Nephron (organoid): ENCODE results near the gene SLC8A3.

Experiments
- H3K27ac Mint-ChIP-seq, 3 experiments: 2 replicates each; pipeline ENCODE4 v1.8.0; 2020; ENCODE audit warnings: mixed read lengths in 3 of 3, mild to moderate bottlenecking in 2 of 3, moderate library complexity in 1 of 3
- H3K27me3 Mint-ChIP-seq: 2 replicates; pipeline ENCODE4 v1.8.0; 2021; ENCODE audit warnings: low read depth, mild to moderate bottlenecking, moderate library complexity, mixed read lengths
- H3K36me3 Mint-ChIP-seq: 2 replicates; pipeline ENCODE4 v1.8.0; 2020; ENCODE audit warnings: low read depth, mixed read lengths
- H3K4me1 Mint-ChIP-seq: 2 replicates; pipeline ENCODE4 v1.8.0; 2020; ENCODE audit warnings: mixed read lengths
- H3K4me3 Mint-ChIP-seq, 3 experiments: 2 replicates each; pipeline ENCODE4 v1.8.0; 2020; ENCODE audit warnings: mild to moderate bottlenecking in 3 of 3, mixed read lengths in 3 of 3, moderate library complexity in 2 of 3
- H3K9me3 Mint-ChIP-seq: 2 replicates; pipeline ENCODE4 v1.8.0; 2020; ENCODE audit warnings: mixed read lengths
- TF ChIP-seq, protein P1 (sequence below), 3 experiments: fragments of 200-600 bp; sonication (generic); IDR thresholded peaks; one replicate each; pipeline ENCODE4 v1.5.0; 2021; ENCODE audit warnings: antibody characterized with exemption in 3 of 3; ENCODE audit not compliant: unreplicated experiment in 3 of 3

The SLC8A3 gene

DNA sequence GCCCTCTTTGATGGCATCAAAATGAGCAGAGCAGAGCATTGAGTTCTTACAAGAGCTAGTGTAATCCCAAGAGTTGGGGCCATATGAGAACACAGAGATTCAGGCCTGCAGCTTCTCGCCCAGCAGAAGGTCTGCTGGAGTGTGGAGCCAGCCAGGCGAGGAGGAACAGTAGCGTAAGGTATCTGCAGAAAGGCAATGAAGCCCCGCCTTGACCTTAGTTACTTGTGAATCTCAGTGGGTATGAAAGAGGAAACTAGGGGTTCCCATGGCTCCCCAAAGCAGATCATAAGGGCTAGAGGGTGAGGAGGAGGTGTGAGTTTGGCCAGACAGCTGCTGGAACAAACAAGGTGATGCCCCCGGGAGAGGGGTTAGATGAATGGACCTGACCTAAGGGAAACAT, 49.4 kb downstream of the SLC8A3 start:
- Mint-ChIP-seq H3K4me3 (no peak overlapping the region), H3K9me3 (no peaks in the 10 kb centered on the region), H3K4me1 (no peaks in the 10 kb centered on the region), H3K27ac (no peak overlapping the region), H3K27me3 (peaks cover 23% of the 10 kb centered on the region), H3K36me3 (no peaks in the 10 kb centered on the region)
- TF ChIP-seq, protein P1, sequence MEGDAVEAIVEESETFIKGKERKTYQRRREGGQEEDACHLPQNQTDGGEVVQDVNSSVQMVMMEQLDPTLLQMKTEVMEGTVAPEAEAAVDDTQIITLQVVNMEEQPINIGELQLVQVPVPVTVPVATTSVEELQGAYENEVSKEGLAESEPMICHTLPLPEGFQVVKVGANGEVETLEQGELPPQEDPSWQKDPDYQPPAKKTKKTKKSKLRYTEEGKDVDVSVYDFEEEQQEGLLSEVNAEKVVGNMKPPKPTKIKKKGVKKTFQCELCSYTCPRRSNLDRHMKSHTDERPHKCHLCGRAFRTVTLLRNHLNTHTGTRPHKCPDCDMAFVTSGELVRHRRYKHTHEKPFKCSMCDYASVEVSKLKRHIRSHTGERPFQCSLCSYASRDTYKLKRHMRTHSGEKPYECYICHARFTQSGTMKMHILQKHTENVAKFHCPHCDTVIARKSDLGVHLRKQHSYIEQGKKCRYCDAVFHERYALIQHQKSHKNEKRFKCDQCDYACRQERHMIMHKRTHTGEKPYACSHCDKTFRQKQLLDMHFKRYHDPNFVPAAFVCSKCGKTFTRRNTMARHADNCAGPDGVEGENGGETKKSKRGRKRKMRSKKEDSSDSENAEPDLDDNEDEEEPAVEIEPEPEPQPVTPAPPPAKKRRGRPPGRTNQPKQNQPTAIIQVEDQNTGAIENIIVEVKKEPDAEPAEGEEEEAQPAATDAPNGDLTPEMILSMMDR (IDR thresholded peaks at IDR 0.05; ENCODE audit: unreplicated experiment in 3 of 3): no peak

DNA sequence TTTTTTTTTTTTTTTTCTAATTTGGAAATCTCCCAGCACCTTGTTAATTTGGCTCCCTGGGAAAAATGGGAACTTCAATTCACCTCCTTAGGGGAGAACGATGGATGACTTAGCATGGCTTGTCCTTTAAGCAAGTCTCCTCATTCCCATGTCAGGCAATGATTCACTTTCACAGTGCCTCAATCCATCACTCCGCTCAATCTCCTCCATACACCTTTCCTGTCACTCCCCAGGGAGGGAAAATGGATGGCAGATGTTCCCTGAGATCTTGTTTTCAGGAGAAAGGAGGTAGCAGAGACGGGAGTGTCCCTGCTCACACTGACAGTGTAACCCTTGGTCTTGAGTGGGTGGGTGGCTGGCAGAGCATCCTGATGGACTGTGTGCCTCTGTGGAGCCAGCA, 51.0 kb downstream of the SLC8A3 start:
- no peaks in the 10 kb centered on the region for H3K9me3 Mint-ChIP-seq
- TF ChIP-seq, protein P1 (IDR thresholded peaks at IDR 0.05; ENCODE audit: unreplicated experiment in 3 of 3): no peak
- no peak overlapping the region for H3K4me3 Mint-ChIP-seq
- no peak overlapping the region for H3K27ac Mint-ChIP-seq
- peaks cover 26% of the 10 kb centered on the region for H3K27me3 Mint-ChIP-seq
- H3K36me3 Mint-ChIP-seq: no peaks in the 10 kb centered on the region
- H3K4me1 Mint-ChIP-seq: no peaks in the 10 kb centered on the region

DNA sequence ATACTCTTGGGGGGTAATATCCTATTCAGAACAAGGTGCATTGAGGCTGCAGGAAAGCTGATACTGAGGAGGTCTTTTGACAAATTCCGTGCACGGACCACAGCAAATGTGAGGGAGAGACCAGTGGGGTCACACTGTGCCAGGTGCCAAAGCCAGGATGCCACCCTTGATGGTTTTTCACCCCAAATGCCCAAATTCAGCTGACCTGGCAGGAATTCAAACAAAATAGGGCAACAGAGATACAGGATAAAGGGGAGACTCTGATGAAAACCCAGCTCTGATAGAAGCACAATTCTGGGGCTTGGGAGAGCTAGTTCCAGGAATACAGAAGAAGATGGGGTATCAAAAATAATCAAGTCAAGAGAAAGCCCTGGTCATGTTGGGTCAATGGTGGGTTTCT, 55.3 kb downstream of the SLC8A3 start:
- Mint-ChIP-seq H3K36me3 (no peaks in the 10 kb centered on the region), H3K27ac (no peak overlapping the region), H3K9me3 (no peaks in the 10 kb centered on the region), H3K27me3 (peaks cover 7% of the 10 kb centered on the region), H3K4me1 (peaks cover 4% of the 10 kb centered on the region), H3K4me3 (no peak overlapping the region)
- TF ChIP-seq, protein P1 (IDR thresholded peaks at IDR 0.05; ENCODE audit: unreplicated experiment in 3 of 3): no peak

DNA sequence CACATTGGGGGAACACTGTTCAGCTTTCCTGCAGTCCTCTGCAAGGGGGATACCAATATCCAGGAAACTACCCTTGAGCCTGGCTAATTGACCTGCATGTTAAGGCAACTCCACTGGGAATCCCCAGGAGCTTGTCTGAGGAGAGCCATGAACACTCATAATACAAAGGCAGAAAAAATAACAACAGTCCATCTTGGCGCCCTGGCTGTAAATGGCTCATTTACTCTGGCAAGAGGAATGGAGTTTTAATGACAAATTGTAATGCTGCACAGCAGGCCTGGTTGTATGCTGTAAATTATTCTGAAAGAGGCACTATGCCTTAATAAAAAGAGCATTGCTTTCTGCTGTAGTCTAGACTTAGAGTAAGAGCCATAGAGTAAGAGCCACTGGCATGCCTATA, 58.3 kb downstream of the SLC8A3 start:
- H3K4me1 Mint-ChIP-seq: peaks cover 4% of the 10 kb centered on the region
- no peak overlapping the region for H3K4me3 Mint-ChIP-seq
- H3K9me3 Mint-ChIP-seq: no peaks in the 10 kb centered on the region
- no peaks in the 10 kb centered on the region for H3K36me3 Mint-ChIP-seq
- peaks cover 7% of the 10 kb centered on the region for H3K27me3 Mint-ChIP-seq
- no peak overlapping the region for H3K27ac Mint-ChIP-seq
- TF ChIP-seq, protein P1 (IDR thresholded peaks at IDR 0.05; ENCODE audit: unreplicated experiment in 3 of 3): no peak

DNA sequence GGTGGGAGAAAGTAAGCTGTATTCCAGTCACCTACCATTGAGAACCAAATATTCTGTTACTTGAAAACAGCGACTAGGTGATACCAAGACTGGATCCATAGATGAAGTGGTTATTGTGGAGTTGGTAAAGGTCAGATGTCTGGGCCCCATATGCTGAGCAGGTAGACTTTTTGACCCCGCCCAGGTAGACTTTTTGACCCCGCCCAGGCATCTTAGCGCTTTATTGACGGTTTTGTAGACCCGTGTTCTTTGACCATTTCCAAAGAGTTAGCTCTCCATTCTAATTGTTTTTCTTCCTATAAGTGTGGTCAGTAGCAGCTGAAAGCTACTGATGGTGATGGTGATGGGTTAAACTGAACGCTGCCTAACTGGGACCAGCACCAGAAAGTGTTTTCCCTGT, 61.6 kb downstream of the SLC8A3 start:
- H3K36me3 Mint-ChIP-seq: no peaks in the 10 kb centered on the region
- no peak overlapping the region for H3K4me3 Mint-ChIP-seq
- no peak overlapping the region for H3K27ac Mint-ChIP-seq
- TF ChIP-seq, protein P1 (IDR thresholded peaks at IDR 0.05; ENCODE audit: unreplicated experiment in 3 of 3): no peak
- H3K27me3 Mint-ChIP-seq: peaks cover 14% of the 10 kb centered on the region
- H3K4me1 Mint-ChIP-seq: peaks cover 4% of the 10 kb centered on the region
- no peaks in the 10 kb centered on the region for H3K9me3 Mint-ChIP-seq

DNA sequence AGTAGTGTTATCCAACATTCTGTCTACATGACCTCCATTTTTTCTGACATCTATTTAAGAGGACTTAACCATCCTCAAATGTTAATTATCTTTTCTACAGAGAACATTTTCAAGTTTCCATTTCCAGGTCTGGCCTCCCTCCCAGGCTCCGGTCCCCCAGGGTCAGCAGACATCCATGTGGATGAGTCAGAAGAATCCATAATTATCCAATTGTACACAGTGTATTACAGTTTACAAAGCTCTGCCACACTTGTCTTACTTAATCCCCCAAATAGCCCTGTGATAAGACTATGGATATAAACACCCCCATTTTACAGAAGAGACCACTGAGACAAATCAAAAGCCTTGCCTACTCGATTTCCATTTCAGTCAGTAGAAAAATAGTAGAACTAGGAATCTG, 65.0 kb downstream of the SLC8A3 start:
- peaks cover 4% of the 10 kb centered on the region for H3K4me1 Mint-ChIP-seq
- H3K9me3 Mint-ChIP-seq: no peaks in the 10 kb centered on the region
- TF ChIP-seq, protein P1 (IDR thresholded peaks at IDR 0.05; ENCODE audit: unreplicated experiment in 3 of 3): no peak
- no peak overlapping the region for H3K4me3 Mint-ChIP-seq
- H3K27ac Mint-ChIP-seq: no peak overlapping the region
- H3K27me3 Mint-ChIP-seq: peaks cover 23% of the 10 kb centered on the region
- H3K36me3 Mint-ChIP-seq: no peaks in the 10 kb centered on the region
